Lower leg skin (tissue), 4 donors: ENCODE data around the gene LARP1. TPM values are rescaled to one million over a fixed set of nuclear protein-coding genes. Genes with fewer than 3 reads are reported as not detected.

Experiments
- DNase-seq, 2 donors: peaks; one replicate each; pipeline ENCODE4 v3.0.0-alpha.2; 2019; ENCODE audit warnings: low spot score in 2 of 2
- H3K4me3 ChIP-seq: fragments of 200-600 bp; sonication (generic); 2 replicates; pipeline ENCODE4 v1.5.1; 2017; ENCODE audit warnings: mild to moderate bottlenecking, low read depth; ENCODE audit not compliant: poor library complexity, severe bottlenecking
- POLR2A ChIP-seq, 2 donors: fragments of 450-650 bp; IDR thresholded peaks; one replicate each; pipeline ENCODE4 v1.6.1; 2016 to 2017; ENCODE audit warnings: antibody characterized with exemption in 2 of 2, mild to moderate bottlenecking in 1 of 2, moderate library complexity in 1 of 2
- WGBS, 2 donors: methylation state at CpG; one replicate each; pipeline ENCODE4 v1.1.5; 2018; 5-methylcytosine and 5-hydroxymethylcytosine counted together
- intact Hi-C: fragments of 100-400 bp; cut with DNase I; formaldehyde crosslinking; loops from one replicate; pipeline ENCODE4 v1.15.0; 2023; ENCODE audit warnings: low total_unique reads
- total RNA-seq, 4 donors: library from RNA; depleted of rRNA; stranded (reverse); fragments of >200 nt; gene quantifications; one replicate each; pipeline ENCODE4 v1.1.0, GENCODE V29; 2016
- TF ChIP-seq, protein P1 (sequence below), 3 donors: fragments of 450-650 bp; IDR thresholded peaks; one replicate each; pipeline ENCODE4 v1.5.1; 2016; ENCODE audit warnings: antibody characterized with exemption in 3 of 3, mild to moderate bottlenecking in 3 of 3, moderate library complexity in 2 of 3

Gene LARP1
- total RNA-seq, 4 donors from 2014 or later = 96.0 to 115 (median 104) TPM

GRCh38 chr5:154797762-154798161 is 42.6 kb downstream of the LARP1 start:
- no peak for DNase-seq
- H3K4me3 ChIP-seq = no peak overlapping the region
- WGBS, 2 donors = 73 to 76% methylated on average over 4 of the region's 4 CpGs
- TF ChIP-seq, protein P1, sequence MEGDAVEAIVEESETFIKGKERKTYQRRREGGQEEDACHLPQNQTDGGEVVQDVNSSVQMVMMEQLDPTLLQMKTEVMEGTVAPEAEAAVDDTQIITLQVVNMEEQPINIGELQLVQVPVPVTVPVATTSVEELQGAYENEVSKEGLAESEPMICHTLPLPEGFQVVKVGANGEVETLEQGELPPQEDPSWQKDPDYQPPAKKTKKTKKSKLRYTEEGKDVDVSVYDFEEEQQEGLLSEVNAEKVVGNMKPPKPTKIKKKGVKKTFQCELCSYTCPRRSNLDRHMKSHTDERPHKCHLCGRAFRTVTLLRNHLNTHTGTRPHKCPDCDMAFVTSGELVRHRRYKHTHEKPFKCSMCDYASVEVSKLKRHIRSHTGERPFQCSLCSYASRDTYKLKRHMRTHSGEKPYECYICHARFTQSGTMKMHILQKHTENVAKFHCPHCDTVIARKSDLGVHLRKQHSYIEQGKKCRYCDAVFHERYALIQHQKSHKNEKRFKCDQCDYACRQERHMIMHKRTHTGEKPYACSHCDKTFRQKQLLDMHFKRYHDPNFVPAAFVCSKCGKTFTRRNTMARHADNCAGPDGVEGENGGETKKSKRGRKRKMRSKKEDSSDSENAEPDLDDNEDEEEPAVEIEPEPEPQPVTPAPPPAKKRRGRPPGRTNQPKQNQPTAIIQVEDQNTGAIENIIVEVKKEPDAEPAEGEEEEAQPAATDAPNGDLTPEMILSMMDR (IDR thresholded peaks at IDR 0.05) = no peak
- TF ChIP-seq POLR2A (IDR thresholded peaks at IDR 0.05) = no peak
- intact Hi-C loops = no loop called here

DNA sequence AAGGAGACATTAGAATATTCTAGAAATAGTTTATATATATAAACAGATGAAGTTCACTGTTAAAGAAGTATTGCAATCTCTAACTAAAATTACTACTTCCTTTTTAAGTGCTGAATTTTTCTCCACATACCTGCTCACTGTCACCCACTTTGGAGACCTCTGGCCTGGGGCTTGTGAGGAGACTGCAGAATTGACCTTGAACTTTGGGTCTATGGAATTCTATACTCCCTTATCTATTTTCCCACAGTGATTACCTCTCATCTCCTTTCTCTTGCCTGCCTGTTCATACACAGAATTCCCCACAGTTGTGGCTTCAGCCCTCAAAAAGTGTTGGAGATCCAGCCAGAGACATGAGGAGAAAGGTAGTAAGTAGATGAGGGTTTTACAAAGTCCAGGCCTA is 45.4 kb downstream of the LARP1 start:
- intact Hi-C loops = no loop called here
- no peak for TF ChIP-seq POLR2A (IDR thresholded peaks at IDR 0.05)
- TF ChIP-seq, protein P1 (IDR thresholded peaks at IDR 0.05) = no peak
- H3K4me3 ChIP-seq = no peak overlapping the region

DNA sequence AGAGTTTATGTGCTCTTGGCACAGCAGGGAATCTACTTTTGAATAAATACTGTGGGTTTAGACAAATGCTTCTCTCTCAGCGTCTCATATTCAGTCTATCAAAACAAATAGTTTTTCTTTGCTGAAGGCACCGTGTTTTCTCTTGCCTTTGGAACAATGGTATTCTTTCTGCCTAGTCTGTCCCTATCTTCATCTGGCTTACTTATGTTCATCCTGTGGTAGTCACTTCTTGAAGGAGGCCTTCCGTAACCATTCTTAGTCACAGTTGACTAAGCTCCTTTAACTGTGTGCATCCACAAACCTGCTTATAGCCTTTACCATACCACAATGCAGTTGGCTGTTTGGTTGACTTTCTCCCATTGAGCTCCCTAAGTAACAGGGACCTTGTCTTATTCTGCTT is 45.9 kb downstream of the LARP1 start:
- TF ChIP-seq POLR2A (IDR thresholded peaks at IDR 0.05) = no peak
- TF ChIP-seq, protein P1 (IDR thresholded peaks at IDR 0.05) = no peak
- 77 to 89% methylated on average over 3 of the region's 3 CpGs for WGBS, 2 donors
- H3K4me3 ChIP-seq = no peak overlapping the region
- DNase-seq = no peak
- intact Hi-C loops = no loop called here

More for the DNA sequence above, 45.4 kb downstream of the LARP1 start:
- DNase-seq = no peak

DNA sequence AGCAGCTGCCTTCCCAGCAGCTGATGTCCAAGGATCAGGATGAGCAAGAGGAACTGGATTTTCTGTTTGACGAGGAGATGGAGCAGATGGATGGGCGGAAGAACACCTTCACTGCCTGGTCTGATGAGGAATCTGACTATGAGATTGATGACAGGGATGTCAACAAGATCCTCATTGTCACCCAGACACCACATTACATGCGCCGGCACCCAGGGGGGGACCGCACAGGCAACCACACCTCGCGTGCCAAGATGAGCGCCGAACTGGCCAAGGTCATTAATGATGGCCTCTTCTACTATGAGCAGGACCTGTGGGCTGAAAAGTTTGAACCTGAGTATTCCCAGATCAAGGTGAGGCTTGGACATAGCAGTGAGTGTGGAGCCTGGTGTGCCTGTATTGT is 46.9 kb downstream of the LARP1 start:
- intact Hi-C loops = no loop called here
- WGBS, 2 donors = 88 to 94% methylated on average over 9 of the region's 9 CpGs

GRCh38 chr5:154806176-154806575 is 51.0 kb downstream of the LARP1 start:
- DNase-seq = no peak
- H3K4me3 ChIP-seq = no peak overlapping the region
- WGBS, 2 donors = 80 to 81% methylated on average over 4 of the region's 4 CpGs
- no peak for TF ChIP-seq POLR2A (IDR thresholded peaks at IDR 0.05)
- TF ChIP-seq, protein P1 (IDR thresholded peaks at IDR 0.05) = no peak
- intact Hi-C loops = no loop called here

More for the DNA sequence above, 46.9 kb downstream of the LARP1 start:
- H3K4me3 ChIP-seq = no peak overlapping the region
- TF ChIP-seq, protein P1 (IDR thresholded peaks at IDR 0.05) = no peak
- TF ChIP-seq POLR2A (IDR thresholded peaks at IDR 0.05) = no peak
- DNase-seq = no peak

GRCh38 chr5:154811239-154811638 is 56.1 kb downstream of the LARP1 start:
- intact Hi-C loops = loop anchor here (5.0 kb wide), 1 partner anchor 159 kb away; no protein-coding TSS in a partner anchor
- TF ChIP-seq, protein P1 (IDR thresholded peaks at IDR 0.05) = no peak
- TF ChIP-seq POLR2A (IDR thresholded peaks at IDR 0.05) = no peak
- H3K4me3 ChIP-seq = no peak overlapping the region
- no peak for DNase-seq
- 87 to 88% methylated on average over 7 of the region's 7 CpGs for WGBS, 2 donors
